Measurements from ENCODE around the gene TSPAN11. TPM values are rescaled to one million over a fixed set of nuclear protein-coding genes. Genes with fewer than 3 reads are reported as not detected.

TSPAN11 gene
- total RNA-seq, 1 experiment from 2014 or later, result 4.6 TPM

- TF ChIP-seq ERG (CRISPR knock-in tag; IDR thresholded peaks at IDR 0.05) (no peak), E2F4 (CRISPR knock-in tag; IDR thresholded peaks at IDR 0.05; ENCODE audit: borderline replicate concordance, low read depth) (no peak), SP1 (CRISPR knock-in tag; conservative IDR thresholded peaks at IDR 0.05) (no peak), USF1 (CRISPR knock-in tag; IDR thresholded peaks at IDR 0.05) (no peak), CBFB (CRISPR knock-in tag; IDR thresholded peaks at IDR 0.05; ENCODE audit: low read depth) (no peak), ZNF532 (CRISPR knock-in tag; IDR thresholded peaks at IDR 0.05; ENCODE audit: borderline replicate concordance) (no peak), FOXJ3 (CRISPR knock-in tag; IDR thresholded peaks at IDR 0.05; ENCODE audit: borderline replicate concordance) (no peak), MYBL2 (CRISPR knock-in tag; IDR thresholded peaks at IDR 0.05) (no peak), KAT7 (CRISPR knock-in tag; IDR thresholded peaks at IDR 0.05; ENCODE audit: borderline replicate concordance) (no peak), TP53 (CRISPR knock-in tag; IDR thresholded peaks at IDR 0.05) (no peak), ZMAT4 (CRISPR knock-in tag; IDR thresholded peaks at IDR 0.05) (no peak), ARID4B (CRISPR knock-in tag; IDR thresholded peaks at IDR 0.05; ENCODE audit: borderline replicate concordance) (no peak), ZNF671 (CRISPR knock-in tag; IDR thresholded peaks at IDR 0.05) (no peak)
Measured at GRCh38 chr12:30885321-30885720, 41.2 kb upstream of the TSPAN11 start (continued).

GRCh38 chr12:30887226-30887625 is 39.3 kb upstream of the TSPAN11 start:
- Mint-ChIP-seq H3K4me1 (no peaks in the 10 kb centered on the region), H3K36me3 (peaks cover 25% of the 10 kb centered on the region), H3K27ac (no peak overlapping the region), H3K9me3 (peaks cover 34% of the 10 kb centered on the region), H3K4me3 (no peak overlapping the region), H3K27me3 (ENCODE audit: low read depth) (peaks cover 28% of the 10 kb centered on the region)
- no peak for TF ChIP-seq FOXP4 (CRISPR knock-in tag; IDR thresholded peaks at IDR 0.05)
- DNase-seq (ENCODE audit: low spot score), result no peak
- ATAC-seq, result no peak
- POLR2A ChIA-PET, result no interaction called here
- CTCF ChIA-PET, result no interaction called here
